Measurements from ENCODE around the gene LARP1.
A peak's percentile ranks its signal among the peaks of the same experiment; 100 is the strongest.

Gene LARP1

GRCh38 chr5:154802050-154802449 is 46.9 kb downstream of the LARP1 start:
- no peak for DNase-seq (ENCODE audit: low read depth in 2 of 2)
- TF ChIP-seq CTCF (IDR thresholded peaks at IDR 0.05; ENCODE audit: low read depth, low read length), result no peak
- H3K4me3 ChIP-seq (replicated peaks in 1 of 2; ENCODE audit: low read depth in 2 of 2, low read length in 2 of 2), result no peak overlapping the region

GRCh38 chr5:154806176-154806575 is 51.0 kb downstream of the LARP1 start:
- no peak overlapping the region for H3K4me3 ChIP-seq (replicated peaks in 1 of 2; ENCODE audit: low read depth in 2 of 2, low read length in 2 of 2)
- DNase-seq (ENCODE audit: low read depth in 2 of 2), result no peak
- TF ChIP-seq CTCF (IDR thresholded peaks at IDR 0.05; ENCODE audit: low read depth, low read length), result no peak

GRCh38 chr5:154811239-154811638 is 56.1 kb downstream of the LARP1 start:
- no peak for TF ChIP-seq CTCF (IDR thresholded peaks at IDR 0.05; ENCODE audit: low read depth, low read length)
- H3K4me3 ChIP-seq (replicated peaks in 1 of 2; ENCODE audit: low read depth in 2 of 2, low read length in 2 of 2), result no peak overlapping the region
- DNase-seq (ENCODE audit: low read depth in 2 of 2), result no peak

- TF ChIP-seq CTCF (IDR thresholded peaks at IDR 0.05; ENCODE audit: low read depth, low read length), result peak; percentile 91
- no peak overlapping the region for H3K4me3 ChIP-seq (replicated peaks in 1 of 2; ENCODE audit: low read depth in 2 of 2, low read length in 2 of 2)
- DNase-seq (ENCODE audit: low read depth in 2 of 2), result peak; percentile 80 to 81
These were observed 56.7 kb downstream of the LARP1 start for GRCh38 chr5:154811653-154812465.

- no peak for DNase-seq (ENCODE audit: low read depth in 2 of 2)
- H3K4me3 ChIP-seq (replicated peaks in 1 of 2; ENCODE audit: low read depth in 2 of 2, low read length in 2 of 2), result no peak overlapping the region
- no peak for TF ChIP-seq CTCF (IDR thresholded peaks at IDR 0.05; ENCODE audit: low read depth, low read length)
These were observed 58.0 kb downstream of the LARP1 start for GRCh38 chr5:154813158-154813557.

- H3K4me3 ChIP-seq (replicated peaks in 1 of 2; ENCODE audit: low read depth in 2 of 2, low read length in 2 of 2), result no peak overlapping the region
- DNase-seq (ENCODE audit: low read depth in 2 of 2), result no peak
- no peak for TF ChIP-seq CTCF (IDR thresholded peaks at IDR 0.05; ENCODE audit: low read depth, low read length)
These were observed 58.6 kb downstream of the LARP1 start for GRCh38 chr5:154813736-154814135.

- no peak overlapping the region for H3K4me3 ChIP-seq (replicated peaks in 1 of 2; ENCODE audit: low read depth in 2 of 2, low read length in 2 of 2)
- TF ChIP-seq CTCF (IDR thresholded peaks at IDR 0.05; ENCODE audit: low read depth, low read length), result no peak
- no peak for DNase-seq (ENCODE audit: low read depth in 2 of 2)
These were observed 59.8 kb downstream of the LARP1 start for GRCh38 chr5:154815025-154815424.
